H9 (cell line): ENCODE measurements around the gene CLPTM1L. TPM values are rescaled to one million over a fixed set of nuclear protein-coding genes. Genes with fewer than 3 reads are reported as not detected.

Experiments
- DNase-seq: peaks from one replicate; pipeline ENCODE4 v3.0.0-alpha.2; 2017
- H2AFZ ChIP-seq: one replicate; pipeline ENCODE4 v1.6.1; 2013; ENCODE audit warnings: mild to moderate bottlenecking, low read length, control low read depth, moderate library complexity
- H2AK5ac ChIP-seq: 2 replicates; pipeline ENCODE4 v1.6.1; 2013; ENCODE audit warnings: low read length, control low read depth, mixed read lengths; ENCODE audit not compliant: insufficient read length
- H2BK120ac ChIP-seq: one replicate; pipeline ENCODE4 v1.6.1; 2013; ENCODE audit warnings: low read depth, mild to moderate bottlenecking, low read length, control low read depth, inconsistent platforms; ENCODE audit not compliant: poor library complexity, severe bottlenecking
- H2BK12ac ChIP-seq: 2 replicates; pipeline ENCODE4 v1.6.1; 2013; ENCODE audit warnings: low read length, control low read depth, mixed read lengths, low read depth; ENCODE audit not compliant: insufficient read length
- H2BK15ac ChIP-seq: 2 replicates; pipeline ENCODE4 v1.6.1; 2013; ENCODE audit warnings: low read depth, low read length, control low read depth
- H2BK20ac ChIP-seq: one replicate; pipeline ENCODE4 v1.6.1; 2013; ENCODE audit warnings: low read depth, mild to moderate bottlenecking, low read length, control low read depth, inconsistent platforms; ENCODE audit not compliant: poor library complexity, severe bottlenecking
- H2BK5ac ChIP-seq: 2 replicates; pipeline ENCODE4 v1.6.1; 2013; ENCODE audit warnings: low read length, control low read depth, mixed read lengths; ENCODE audit not compliant: insufficient read length
- H3K14ac ChIP-seq: 2 replicates; pipeline ENCODE4 v1.6.1; 2013; ENCODE audit warnings: low read length, control low read depth; ENCODE audit not compliant: insufficient read depth
- H3K18ac ChIP-seq: 2 replicates; pipeline ENCODE4 v1.6.1; 2013; ENCODE audit warnings: low read depth, mild to moderate bottlenecking, mixed read lengths, low read length, control low read depth; ENCODE audit not compliant: insufficient read length
- H3K23ac ChIP-seq: 2 replicates; pipeline ENCODE4 v1.6.1; 2013; ENCODE audit warnings: low read length, control low read depth, mixed read lengths, low read depth; ENCODE audit not compliant: insufficient read length
- H3K23me2 ChIP-seq: 2 replicates; pipeline ENCODE4 v1.6.1; 2013; ENCODE audit warnings: low read depth, mild to moderate bottlenecking, mixed read lengths, low read length, control low read depth; ENCODE audit not compliant: insufficient read length, poor library complexity, severe bottlenecking
- H3K27ac ChIP-seq: 2 replicates; pipeline ENCODE4 v1.5.1; 2013; ENCODE audit warnings: low read length, control low read depth, mixed read lengths, low read depth; ENCODE audit not compliant: insufficient read length
- H3K27me3 ChIP-seq: 2 replicates; pipeline ENCODE4 v1.6.1; 2013; ENCODE audit warnings: low read length, control low read depth, inconsistent platforms; ENCODE audit not compliant: insufficient read depth
- H3K4ac ChIP-seq: 2 replicates; pipeline ENCODE4 v1.6.1; 2013; ENCODE audit warnings: low read depth, mild to moderate bottlenecking, control low read depth, inconsistent platforms, low read length, moderate library complexity
- H3K4me1 ChIP-seq: 2 replicates; pipeline ENCODE4 v1.6.1; 2013; ENCODE audit warnings: low read length, control low read depth, inconsistent platforms; ENCODE audit not compliant: insufficient read depth
- H3K4me2 ChIP-seq: 2 replicates; pipeline ENCODE4 v1.6.1; 2013; ENCODE audit warnings: low read length, control low read depth, mixed read lengths; ENCODE audit not compliant: insufficient read length, insufficient read depth
- H3K56ac ChIP-seq: 2 replicates; pipeline ENCODE4 v1.6.1; 2013; ENCODE audit warnings: low read depth, mild to moderate bottlenecking, mixed read lengths, low read length, control low read depth; ENCODE audit not compliant: insufficient read length
- H3K79me1 ChIP-seq: 2 replicates; pipeline ENCODE4 v1.6.1; 2013; ENCODE audit warnings: low read depth, mild to moderate bottlenecking, moderate library complexity, low read length, control low read depth, inconsistent platforms; ENCODE audit not compliant: insufficient read depth, poor library complexity, severe bottlenecking
- H3K79me2 ChIP-seq: 2 replicates; pipeline ENCODE4 v1.6.1; 2013; ENCODE audit warnings: low read length, control low read depth, inconsistent platforms; ENCODE audit not compliant: insufficient read depth
- H3K9ac ChIP-seq: 2 replicates; pipeline ENCODE4 v1.6.1; 2013; ENCODE audit warnings: low read length, control low read depth, mixed read lengths; ENCODE audit not compliant: insufficient read length; ENCODE audit errors: extremely low read depth
- H3K9me3 ChIP-seq: one replicate; pipeline ENCODE4 v1.6.1; 2013; ENCODE audit warnings: low read depth, low read length, inconsistent platforms; ENCODE audit not compliant: control insufficient read depth
- H3T11ph ChIP-seq: one replicate; pipeline ENCODE4 v1.6.1; 2013; ENCODE audit warnings: mild to moderate bottlenecking, low read length, control low read depth, inconsistent platforms
- H4K20me1 ChIP-seq: one replicate; pipeline ENCODE4 v1.6.1; 2013; ENCODE audit not compliant: control insufficient read depth, insufficient read length, insufficient read depth
- H4K5ac ChIP-seq: 2 replicates; pipeline ENCODE4 v1.6.1; 2013; ENCODE audit warnings: low read depth, mild to moderate bottlenecking, mixed read lengths, low read length, control low read depth; ENCODE audit not compliant: insufficient read length
- H4K8ac ChIP-seq: replicated peaks from 2 replicates; pipeline ENCODE4 v1.6.1; 2013; ENCODE audit warnings: low read length, control low read depth, mixed read lengths, low read depth; ENCODE audit not compliant: insufficient read length
- H4K91ac ChIP-seq: 2 replicates; pipeline ENCODE4 v1.6.1; 2013; ENCODE audit warnings: low read depth, mild to moderate bottlenecking, moderate library complexity, mixed read lengths, low read length, control low read depth; ENCODE audit not compliant: insufficient read length
- H3K27ac Mint-ChIP-seq, 3 experiments: 2 replicates in 2 of 3; 3 replicates in 1 of 3; pipeline ENCODE4 v1.8.0; 2020 to 2021; ENCODE audit warnings: mixed read lengths in 3 of 3, mild to moderate bottlenecking in 1 of 3, moderate library complexity in 1 of 3
- H3K27me3 Mint-ChIP-seq: 2 replicates; pipeline ENCODE4 v1.8.0; 2021; ENCODE audit warnings: low read depth, mild to moderate bottlenecking, moderate library complexity, mixed read lengths
- H3K36me3 Mint-ChIP-seq, 3 experiments: 2 replicates in 2 of 3; 3 replicates in 1 of 3; pipeline ENCODE4 v1.8.0; 2020 to 2021; ENCODE audit warnings: low read depth in 3 of 3, mixed read lengths in 3 of 3; ENCODE audit not compliant: insufficient read depth in 1 of 3
- H3K4me1 Mint-ChIP-seq, 2 experiments: 2 replicates each; pipeline ENCODE4 v1.8.0; 2020; ENCODE audit warnings: mixed read lengths in 2 of 2
- H3K4me3 Mint-ChIP-seq, 2 experiments: 2 replicates in 1 of 2; 3 replicates in 1 of 2; pipeline ENCODE4 v1.8.0; 2020 to 2021; ENCODE audit warnings: mild to moderate bottlenecking in 2 of 2, mixed read lengths in 2 of 2, moderate library complexity in 1 of 2
- H3K9me3 Mint-ChIP-seq, 2 experiments: 2 replicates in 1 of 2; 3 replicates in 1 of 2; pipeline ENCODE4 v1.8.0; 2020; ENCODE audit warnings: mild to moderate bottlenecking in 2 of 2, mixed read lengths in 2 of 2, moderate library complexity in 1 of 2
- CTCF ChIP-seq: fragments of 200-600 bp; sonication (generic); conservative IDR thresholded peaks from 3 replicates; pipeline ENCODE4 v1.8.0; 2021; ENCODE audit warnings: antibody characterized with exemption, mild to moderate bottlenecking
- WGBS: extraction: QIAGEN DNeasy Blood & Tissue Kit; methylation state at CpG from one replicate; pipeline ENCODE4 v1.1.7; 2013; ENCODE audit warnings: missing lambda C conversion rate, low lambda C conversion rate, mixed read lengths; ENCODE audit not compliant: insufficient read length; ENCODE audit errors: extremely low coverage; 5-methylcytosine and 5-hydroxymethylcytosine counted together
- total RNA-seq: library from RNA; stranded (reverse); gene quantifications from 2 replicates; pipeline ENCODE4 v1.2.1, GENCODE V29; 2021

Gene CLPTM1L
- total RNA-seq, 1 experiment from 2014 or later, result 108 TPM

- H3K27me3 Mint-ChIP-seq, result peaks cover 81% of the 10 kb centered on the region
- peaks cover 5% of the 10 kb centered on the region; the same call in 1 of the 2 replicates for H3K27me3 ChIP-seq
- H2BK20ac ChIP-seq, result no peak overlapping the region
- no peak overlapping the region for H3K14ac ChIP-seq
- H3K4ac ChIP-seq, result no peak overlapping the region
- H3K4me1 ChIP-seq, result no peaks in the 10 kb centered on the region; the same call in 1 of the 2 replicates
- peaks cover 6% of the 10 kb centered on the region for H3K23me2 ChIP-seq
- H3K79me1 ChIP-seq, result no peaks in the 10 kb centered on the region
- no peaks in the 10 kb centered on the region for H3K9me3 ChIP-seq
- no peak overlapping the region for H2AFZ ChIP-seq
- no peak overlapping the region for H3K4me2 ChIP-seq
- H3T11ph ChIP-seq, result no peak overlapping the region
- H3K9me3 Mint-ChIP-seq, result peaks cover 13 to 14% of the 10 kb centered on the region in 2 experiments
- no CpG with 5 or more reads among the region's 25 CpGs for WGBS
- H3K27ac ChIP-seq, result no peak overlapping the region
- H3K79me2 ChIP-seq, result no peaks in the 10 kb centered on the region
- no peak overlapping the region for H2BK12ac ChIP-seq
- no peak overlapping the region for H4K91ac ChIP-seq
- no peak overlapping the region for H2AK5ac ChIP-seq
- no peak overlapping the region for H2BK15ac ChIP-seq
- H3K27ac Mint-ChIP-seq, result peak overlapping the region in 1 of 3 experiments; percentile 52; a peak in 1 of 7 replicates
- no peak overlapping the region for H4K5ac ChIP-seq
- peak overlapping the region in 1 of 2 experiments; percentile 20; a peak in 3 of 5 replicates for H3K4me3 Mint-ChIP-seq
- no peak for TF ChIP-seq CTCF
- H2BK5ac ChIP-seq, result no peak overlapping the region
- H3K23ac ChIP-seq, result no peak overlapping the region
- H3K56ac ChIP-seq, result no peak overlapping the region
- peaks cover 9 to 12% of the 10 kb centered on the region in 2 experiments for H3K4me1 Mint-ChIP-seq
- no peak for DNase-seq
- H4K8ac ChIP-seq, result no peak overlapping the region
- H4K20me1 ChIP-seq, result peaks cover 2% of the 10 kb centered on the region
- peaks cover 0 to 10% (median 2%) of the 10 kb centered on the region in 3 experiments; a peak in 4 of 7 replicates for H3K36me3 Mint-ChIP-seq
- H3K18ac ChIP-seq, result no peak overlapping the region
- no peak overlapping the region for H2BK120ac ChIP-seq
- no peak overlapping the region for H3K9ac ChIP-seq
Measured at GRCh38 chr5:1381370-1382247, 36.7 kb upstream of the CLPTM1L start.
